Aorta (tissue), 5 donors: ENCODE data around the gene QTRT2. TPM values are rescaled to one million over a fixed set of nuclear protein-coding genes. Genes with fewer than 3 reads are reported as not detected.

Source experiments
- ATAC-seq: fragments of 200-7000 bp; cut with Tn5 transposase; one replicate; pipeline ENCODE4 v1.9.1; 2022; ENCODE audit warnings: moderate library complexity; ENCODE audit not compliant: low FRiP score
- DNase-seq, 2 donors: peaks; one replicate each; pipeline ENCODE4 v3.0.0-alpha.2; 2020
- H3K27ac ChIP-seq, 2 donors: one replicate each; pipeline ENCODE4 v1.5.1; 2013; ENCODE audit warnings: low read length in 2 of 2, mild to moderate bottlenecking in 2 of 2, moderate library complexity in 2 of 2, control low read depth in 1 of 2, inconsistent platforms in 1 of 2, low read depth in 1 of 2
- H3K27me3 ChIP-seq, 2 donors: one replicate each; pipeline ENCODE4 v1.6.1; 2013; ENCODE audit warnings: control low read depth in 1 of 2, low read length in 1 of 2, mild to moderate bottlenecking in 1 of 2, moderate library complexity in 1 of 2; ENCODE audit not compliant: insufficient read depth in 2 of 2, control insufficient read depth in 1 of 2
- H3K36me3 ChIP-seq, 2 donors: one replicate each; pipeline ENCODE4 v1.6.1; 2013; ENCODE audit warnings: control low read depth in 1 of 2, low read length in 1 of 2, mild to moderate bottlenecking in 1 of 2; ENCODE audit not compliant: insufficient read depth in 2 of 2, control insufficient read depth in 1 of 2
- H3K4me1 ChIP-seq, 2 donors: one replicate each; pipeline ENCODE4 v1.6.1; 2013; ENCODE audit warnings: low read length in 2 of 2, control low read depth in 1 of 2, mild to moderate bottlenecking in 1 of 2, moderate library complexity in 1 of 2; ENCODE audit not compliant: insufficient read depth in 2 of 2, control insufficient read depth in 1 of 2
- H3K4me3 ChIP-seq, 2 donors: one replicate each; pipeline ENCODE4 v1.5.1; 2013; ENCODE audit warnings: low read length in 2 of 2, control low read depth in 1 of 2, mild to moderate bottlenecking in 1 of 2
- H3K9me3 ChIP-seq: one replicate; pipeline ENCODE4 v1.6.1; 2013; ENCODE audit warnings: mild to moderate bottlenecking, low read length; ENCODE audit not compliant: control insufficient read depth
- WGBS, 2 donors: extraction: QIAGEN DNeasy Blood & Tissue Kit; methylation state at CpG; one replicate each; pipeline ENCODE4 v1.1.7; 2013; 5-methylcytosine and 5-hydroxymethylcytosine counted together
- intact Hi-C, 2 donors: fragments of 100-400 bp; cut with DNase I; formaldehyde crosslinking; loops; one replicate each; pipeline versions ENCODE4 v1.14.2 to v1.15.0; 2022
- long read RNA-seq, 2 donors: library from polyadenylated mRNA; unstranded; transcript quantifications; one replicate each; pipeline ENCODE4 v2.0.0, GENCODE V29; 2020 to 2021
- polyA plus RNA-seq, 2 donors: library from polyadenylated mRNA; stranded (reverse); fragments of 200-250 nt; gene quantifications; one replicate each; pipeline ENCODE4 v1.2.3, GENCODE V29; 2013
- total RNA-seq, 2 donors: library from RNA; stranded (reverse); fragmentation: NEBNext Ultra II Directional; extraction: Animal tissue kit (Norgen Biotek cat#: 25700); gene quantifications; one replicate each; pipeline ENCODE4 v1.2.1, GENCODE V29; 2021
- donor health status: healthy with polysubstance abuse.
- donor health status: Bipolar disorder and iron deficiency.
- donor health status: DM: no; HTN: no; CAD: no.
- donor health status: DM: no; HTN: no; CAD: no.
- donor health status: DM: yes; HTN: yes; CAD: no.

Gene QTRT2
- total RNA-seq (10 to 100 TPM; 16.2 to 23.4 TPM), polyA plus RNA-seq (1 to 10 TPM; 4.5 to 4.6 TPM)
- long read RNA-seq, donor 1, partial matches to known transcripts, result 4 of 4 reads
- long read RNA-seq, donor 1, other reads (novel, unspliced or antisense), result 0 of 4 reads
- long read RNA-seq, donor 2, partial matches to known transcripts, result 1 of 8 reads
- long read RNA-seq, donor 2, other reads (novel, unspliced or antisense), result 3 of 8 reads

DNA sequence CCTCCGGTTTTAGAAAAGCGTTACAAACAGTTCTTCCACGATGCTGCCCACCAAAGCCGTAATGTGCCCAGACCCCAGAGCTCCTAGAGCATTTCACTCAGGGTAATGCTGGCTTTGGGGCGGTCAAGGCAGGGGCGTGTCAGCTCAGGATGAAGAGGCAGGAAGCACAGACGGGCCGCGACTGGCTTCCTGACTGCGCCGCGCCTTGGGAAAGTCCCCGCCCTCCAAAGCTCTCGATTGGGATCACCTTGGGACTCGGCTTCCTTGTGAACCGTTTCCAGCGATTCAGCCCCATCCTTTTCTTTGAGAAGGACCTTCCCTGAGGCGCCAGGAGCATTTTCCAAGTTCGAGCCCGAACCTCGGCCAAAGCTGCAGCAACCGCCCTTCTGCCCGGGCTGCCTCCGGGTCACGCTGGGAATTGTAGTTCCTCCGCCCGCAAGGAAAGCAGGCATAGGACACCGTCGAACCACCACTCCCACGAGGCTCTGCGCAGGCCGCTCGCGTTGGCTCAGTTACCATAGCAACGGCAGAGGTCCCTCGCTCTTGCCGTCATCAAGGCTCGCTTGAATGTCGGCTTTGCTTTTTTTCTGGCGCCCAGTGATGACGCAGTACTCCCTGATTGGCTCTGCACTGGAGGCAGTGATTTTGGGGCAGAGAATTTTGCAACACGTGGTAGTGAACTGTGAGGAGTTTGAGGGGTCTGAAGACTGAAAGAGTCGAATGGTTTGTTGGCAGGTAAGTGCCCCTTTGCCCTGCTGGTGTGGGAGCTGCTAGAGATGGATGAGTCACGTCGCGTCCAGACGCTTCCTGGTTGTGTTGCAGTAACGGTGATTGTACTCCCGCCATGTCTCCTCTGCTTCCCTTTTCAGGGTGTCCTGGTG, at the start of gene QTRT2, which contains the start of gene CCDC191:
Gene QTRT2, plus strand, starts transcription at position 608 of the 881 bp plus-strand sequence. CDS start 8,521 bp downstream, outside the sequence.
Gene CCDC191, minus strand, starts transcription at position 397 of the 881 bp plus-strand sequence. Its CDS starts 60 bp downstream, at position 337.
- Histone ChIP-seq H3K27me3 (no peaks in the 10 kb centered on the region), H3K27ac (peak within 1 kb of the TSS in 1 of 2 donors; percentile 72), H3K4me1 (peaks cover 0 to 2% of the 10 kb centered on the region in 2 donors), H3K9me3 (no peaks in the 10 kb centered on the region), H3K4me3 (peak within 1 kb of the TSS; percentile 81 to 88), H3K36me3 (no peaks in the 10 kb centered on the region)
- peak; percentile 99 for DNase-seq
- intact Hi-C loops, result loop anchor here (2.0 to 5.0 kb wide), 3 partner anchors 96 to 309 kb away; partner anchors contain the start of genes ATP6V1A (in 1 of the 2), NAA50 (in 1 of the 2) and ZDHHC23 (in 1 of the 2)
- ATAC-seq, result peak; percentile 100
- WGBS, 2 donors, result 0% methylated on average over 49 of the region's 49 CpGs

DNA sequence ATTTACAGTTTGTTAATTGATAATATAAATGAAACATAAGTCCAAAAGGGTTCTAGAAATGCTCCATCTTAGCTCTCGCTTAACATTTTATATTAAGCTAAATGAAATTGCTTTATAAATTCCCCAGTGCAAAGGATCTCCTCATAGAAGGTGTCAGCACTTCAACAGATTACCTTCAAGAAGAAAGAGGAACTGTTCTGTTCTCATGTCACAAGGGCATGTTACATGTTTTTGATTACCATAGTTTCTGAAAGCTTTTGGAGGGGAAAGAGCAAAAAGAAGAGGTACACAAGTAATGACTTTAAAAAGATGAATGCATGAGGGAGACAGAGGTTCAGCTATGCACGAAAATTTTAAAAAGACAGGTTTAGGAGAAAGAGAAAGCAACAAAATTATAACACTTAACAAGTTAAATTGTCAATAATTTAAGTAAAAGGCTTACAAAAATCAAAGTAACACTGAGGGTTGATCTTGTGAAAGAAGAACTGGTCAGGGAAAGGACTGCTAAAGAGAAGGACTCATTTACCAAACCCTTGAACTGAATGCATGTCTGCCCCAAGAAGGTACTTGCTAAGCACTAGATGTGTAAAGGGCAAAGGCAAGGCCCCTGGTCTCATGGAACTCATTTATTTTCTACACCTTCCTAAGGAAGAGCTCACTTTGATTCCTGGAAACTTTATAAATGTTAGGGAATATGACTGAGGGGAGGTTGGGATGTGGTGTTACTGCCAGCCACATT, 45.3 kb upstream of the QTRT2 start:
- no peak for DNase-seq
- no peaks in the 10 kb centered on the region for H3K9me3 ChIP-seq
- peaks cover 0 to 2% of the 10 kb centered on the region in 2 donors for H3K36me3 ChIP-seq
- H3K27ac ChIP-seq, result no peak overlapping the region
- H3K4me3 ChIP-seq, result no peak overlapping the region
- WGBS, 2 donors, result 89 to 90% methylated on average over 2 of the region's 2 CpGs
- H3K27me3 ChIP-seq, result no peaks in the 10 kb centered on the region
- H3K4me1 ChIP-seq, result no peaks in the 10 kb centered on the region
- ATAC-seq, result no peak
- intact Hi-C loops, result no loop called here

DNA sequence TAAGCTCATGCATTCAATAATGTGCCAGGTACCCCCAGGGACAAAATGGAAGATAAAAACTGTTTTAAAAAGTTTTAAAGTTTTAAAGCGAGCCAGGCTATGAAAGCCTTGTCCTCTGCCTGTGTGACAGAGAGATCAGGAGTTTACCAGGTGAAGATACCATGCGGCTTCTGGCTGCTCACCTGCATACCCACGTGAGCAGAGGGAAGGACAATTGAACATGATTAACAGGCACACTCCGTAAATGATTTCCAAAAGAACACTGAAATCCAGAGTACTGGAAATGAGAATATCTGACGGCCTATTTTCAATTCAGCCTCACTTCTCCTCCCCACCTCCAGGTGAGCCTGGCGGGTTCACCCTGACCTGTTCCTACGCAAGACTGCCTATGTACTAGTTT, 42.3 kb upstream of the QTRT2 start:
- ATAC-seq (no peak), DNase-seq (no peak)
- no peaks in the 10 kb centered on the region for H3K27me3 ChIP-seq
- intact Hi-C loops, result no loop called here
- no peak overlapping the region for H3K27ac ChIP-seq
- H3K9me3 ChIP-seq, result no peaks in the 10 kb centered on the region
- peaks cover 0 to 2% of the 10 kb centered on the region in 2 donors for H3K36me3 ChIP-seq
- 94 to 96% methylated on average over 7 of the region's 7 CpGs for WGBS, 2 donors
- no peaks in the 10 kb centered on the region for H3K4me1 ChIP-seq
- H3K4me3 ChIP-seq, result no peak overlapping the region

DNA sequence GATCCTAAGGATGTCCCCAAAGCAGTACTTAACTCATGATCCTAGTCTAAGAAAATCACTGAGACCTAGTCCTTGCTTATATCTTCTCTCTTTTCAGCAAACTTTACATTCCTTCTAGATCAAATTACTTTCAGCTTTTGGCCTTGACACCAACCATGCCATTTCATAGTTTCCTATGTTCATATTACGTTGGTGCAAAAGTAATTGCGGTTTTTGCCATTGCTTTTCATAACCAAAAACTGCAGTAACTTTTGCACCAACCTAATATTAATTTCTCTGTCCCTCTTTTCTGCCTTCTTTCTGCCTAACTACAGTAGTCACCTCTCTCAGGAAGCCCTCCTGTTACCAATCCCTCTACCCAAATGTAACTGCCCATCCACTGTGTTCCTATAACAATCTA, 37.1 kb upstream of the QTRT2 start:
- no peaks in the 10 kb centered on the region for H3K27me3 ChIP-seq
- H3K4me1 ChIP-seq, result no peaks in the 10 kb centered on the region
- no peak overlapping the region for H3K27ac ChIP-seq
- ATAC-seq (no peak), DNase-seq (no peak)
- 91 to 94% methylated on average over 2 of the region's 2 CpGs for WGBS, 2 donors
- H3K9me3 ChIP-seq, result no peaks in the 10 kb centered on the region
- H3K4me3 ChIP-seq, result no peak overlapping the region
- intact Hi-C loops, result no loop called here
- H3K36me3 ChIP-seq, result no peaks in the 10 kb centered on the region

DNA sequence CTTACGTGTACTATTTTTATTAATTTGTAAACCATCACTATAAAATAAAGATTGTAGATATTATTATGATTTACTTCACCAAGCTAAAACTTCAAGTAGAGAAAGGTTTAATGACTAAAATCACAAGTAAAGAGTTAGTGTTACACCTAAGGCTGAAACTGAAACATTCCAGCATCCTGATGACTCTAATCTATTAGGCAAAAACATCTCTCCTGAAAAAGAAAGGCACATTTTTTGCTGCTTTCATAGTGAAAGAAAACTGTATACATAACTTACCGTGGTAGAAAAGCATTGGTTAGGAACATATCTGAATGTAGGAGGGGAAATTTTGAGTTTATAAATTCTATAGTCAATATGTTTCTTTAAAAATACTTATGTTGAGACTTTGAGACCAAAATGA, 35.6 kb upstream of the QTRT2 start:
- 78 to 80% methylated on average over 2 of the region's 2 CpGs for WGBS, 2 donors
- H3K27ac ChIP-seq, result no peak overlapping the region
- intact Hi-C loops, result no loop called here
- no peaks in the 10 kb centered on the region for H3K4me1 ChIP-seq
- H3K9me3 ChIP-seq, result no peaks in the 10 kb centered on the region
- no peak for ATAC-seq
- no peak overlapping the region for H3K4me3 ChIP-seq
- H3K27me3 ChIP-seq, result no peaks in the 10 kb centered on the region
- no peak for DNase-seq
- no peaks in the 10 kb centered on the region for H3K36me3 ChIP-seq

DNA sequence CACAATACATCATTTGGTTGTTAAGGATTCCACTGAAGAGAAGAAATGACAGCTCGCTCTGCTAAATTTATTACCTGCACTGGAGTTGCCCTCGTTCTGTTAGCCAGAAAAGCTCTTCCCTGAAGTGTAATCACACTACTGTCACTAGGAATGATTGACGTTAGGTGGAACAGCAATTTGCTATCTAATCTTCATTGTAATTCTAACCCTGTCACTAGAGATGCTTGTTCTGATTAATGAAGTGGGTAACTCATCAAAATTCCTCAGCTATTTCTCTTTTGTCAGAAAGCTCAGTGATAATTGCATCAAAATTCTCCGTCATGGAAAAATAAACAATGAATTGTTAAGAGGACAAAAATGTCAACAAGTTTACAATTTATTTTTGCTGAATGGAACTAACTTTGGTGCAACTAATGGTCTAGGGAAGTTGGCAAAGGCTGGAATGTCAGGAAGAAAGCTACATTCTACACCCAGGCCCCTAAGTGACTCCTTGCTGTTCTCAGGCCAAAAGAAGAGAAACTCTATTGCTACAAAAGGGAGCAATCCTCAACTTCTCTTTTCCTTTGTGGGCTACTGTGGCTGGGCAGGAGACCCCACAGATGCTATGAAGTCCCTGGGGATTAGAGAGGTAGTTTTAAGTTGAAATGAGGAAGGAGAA, 34.3 kb upstream of the QTRT2 start:
- no peak overlapping the region for H3K27ac ChIP-seq
- H3K4me3 ChIP-seq, result no peak overlapping the region
- intact Hi-C loops, result no loop called here
- no peaks in the 10 kb centered on the region for H3K4me1 ChIP-seq
- no peaks in the 10 kb centered on the region for H3K36me3 ChIP-seq
- ATAC-seq (no peak), DNase-seq (no peak)
- WGBS, 2 donors, result 65 to 71% methylated on average over 4 of the region's 4 CpGs
- H3K27me3 ChIP-seq, result no peaks in the 10 kb centered on the region
- H3K9me3 ChIP-seq, result no peaks in the 10 kb centered on the region

DNA sequence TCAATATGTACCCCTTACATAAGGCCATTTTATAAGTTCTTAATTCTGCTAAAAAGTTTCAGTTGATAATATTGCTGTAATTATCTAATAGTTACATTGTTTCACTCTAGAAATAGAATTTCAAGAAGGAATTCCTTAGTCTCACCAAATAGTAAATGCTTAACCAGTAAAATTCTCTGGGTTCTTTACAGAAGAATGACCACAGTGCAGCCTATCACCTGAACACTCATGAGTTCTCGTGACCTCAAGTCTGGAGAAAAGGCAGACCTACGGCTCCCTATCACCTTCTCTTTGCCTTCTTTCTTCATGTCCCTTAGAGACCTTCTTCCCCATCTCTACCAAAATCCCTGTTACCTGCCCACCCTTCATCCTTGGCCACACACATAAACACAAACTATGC, 31.1 kb upstream of the QTRT2 start:
- intact Hi-C loops, result no loop called here
- H3K4me1 ChIP-seq, result no peaks in the 10 kb centered on the region
- 92 to 95% methylated on average over 2 of the region's 2 CpGs for WGBS, 2 donors
- H3K4me3 ChIP-seq, result no peak overlapping the region
- H3K9me3 ChIP-seq, result no peaks in the 10 kb centered on the region
- H3K27ac ChIP-seq, result no peak overlapping the region
- ATAC-seq (no peak), DNase-seq (no peak)
- H3K36me3 ChIP-seq, result no peaks in the 10 kb centered on the region
- H3K27me3 ChIP-seq, result no peaks in the 10 kb centered on the region

DNA sequence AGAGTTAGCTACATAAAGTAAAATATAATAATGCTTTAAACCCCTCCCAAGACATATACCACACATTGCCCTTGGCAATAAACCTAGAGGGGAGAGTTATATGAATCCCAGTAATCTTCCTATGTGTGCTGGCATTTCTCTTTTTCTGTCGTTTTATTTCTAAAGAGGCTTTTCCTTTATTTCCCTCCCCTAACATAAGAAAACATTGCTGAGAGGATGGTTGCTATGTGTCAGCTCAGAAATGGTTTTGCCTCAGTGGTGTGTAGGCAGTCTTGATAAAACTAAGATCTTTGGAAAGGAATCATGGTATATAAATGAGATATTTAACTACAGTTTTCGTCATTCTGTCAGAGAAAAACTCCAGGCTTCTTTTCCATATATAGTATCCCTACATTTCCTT, 30.2 kb upstream of the QTRT2 start:
- H3K4me3 ChIP-seq, result no peak overlapping the region
- ATAC-seq (no peak), DNase-seq (no peak)
- H3K4me1 ChIP-seq, result no peaks in the 10 kb centered on the region
- H3K27me3 ChIP-seq, result no peaks in the 10 kb centered on the region
- H3K36me3 ChIP-seq, result no peaks in the 10 kb centered on the region
- intact Hi-C loops, result no loop called here
- 30 to 32% methylated on average over 2 of the region's 2 CpGs for WGBS, 2 donors
- H3K27ac ChIP-seq, result no peak overlapping the region
- no peaks in the 10 kb centered on the region for H3K9me3 ChIP-seq
